Esophagus muscularis mucosa (tissue), 4 donors: ENCODE measurements around the gene DEGS1. TPM values are rescaled to one million over a fixed set of nuclear protein-coding genes. Genes with fewer than 3 reads are reported as not detected.

ENCODE experiments used
- DNase-seq: peaks from one replicate; pipeline ENCODE4 v3.0.0-alpha.2; 2017; ENCODE audit errors: extremely low spot score
- H3K27ac ChIP-seq, 4 donors: fragments of 200-600 bp; sonication (generic); replicated peaks in 1 of 4; 1 replicate in 3 of 4; 2 replicates in 1 of 4; pipeline ENCODE4 v1.5.1; 2016 to 2019; ENCODE audit warnings: mild to moderate bottlenecking in 1 of 4
- H3K27me3 ChIP-seq, 4 donors: fragments of 200-600 bp; sonication (generic); one replicate each; pipeline versions ENCODE4 v1.5.1 to v1.6.0; 2016 to 2019
- H3K36me3 ChIP-seq, 4 donors: fragments of 200-600 bp; sonication (generic); one replicate each; pipeline ENCODE4 v1.5.1; 2016 to 2019
- H3K4me1 ChIP-seq, 4 donors: fragments of 200-600 bp; sonication (generic); one replicate each; pipeline ENCODE4 v1.5.1; 2016 to 2019
- H3K4me3 ChIP-seq, 4 donors: fragments of 200-600 bp; sonication (generic); 1 replicate in 2 of 4; 2 replicates in 2 of 4; pipeline ENCODE4 v1.5.1; 2016 to 2019; ENCODE audit warnings: mild to moderate bottlenecking in 4 of 4, moderate library complexity in 1 of 4
- H3K9me3 ChIP-seq, 4 donors: fragments of 200-600 bp; sonication (generic); 1 replicate in 3 of 4; 2 replicates in 1 of 4; pipeline ENCODE4 v1.5.1; 2016 to 2019
- CTCF ChIP-seq, 3 experiments: fragments of 200-600 bp in 2 of 3; fragments of 450-650 bp in 1 of 3; sonication (generic) in 2 of 3; IDR thresholded peaks; one replicate each; pipeline ENCODE4 v1.5.1; 2017 to 2019; ENCODE audit warnings: antibody characterized with exemption in 3 of 3, mild to moderate bottlenecking in 2 of 3, moderate library complexity in 1 of 3
- EP300 ChIP-seq: sonication (generic); formaldehyde crosslinking; IDR thresholded peaks from one replicate; pipeline ENCODE4 v1.6.1; 2017; ENCODE audit warnings: antibody characterized with exemption
- POLR2A ChIP-seq: fragments of 450-650 bp; IDR thresholded peaks from one replicate; pipeline ENCODE4 v1.6.1; 2017; ENCODE audit warnings: antibody characterized with exemption, moderate library complexity, mild to moderate bottlenecking, low read depth
- POLR2AphosphoS5 ChIP-seq, 2 donors: sonication (generic); formaldehyde crosslinking; IDR thresholded peaks; one replicate each; pipeline ENCODE4 v1.6.1; 2017; ENCODE audit warnings: antibody characterized with exemption in 2 of 2
- WGBS: methylation state at CpG from one replicate; pipeline ENCODE4 v1.1.5; 2018; 5-methylcytosine and 5-hydroxymethylcytosine counted together
- intact Hi-C: fragments of 100-400 bp; cut with DNase I; formaldehyde crosslinking; loops from one replicate; pipeline ENCODE4 v1.15.1; 2023
- total RNA-seq, 4 donors: library from RNA; depleted of rRNA; stranded (reverse); fragments of >200 nt; gene quantifications; one replicate each; pipeline versions ENCODE4 v1.1.0 to v1.2.1, GENCODE V29; 2016

Gene DEGS1
- 100 to 1,000 TPM; 117 to 152 (median 124) TPM for total RNA-seq

- Histone ChIP-seq H3K36me3 (peaks cover 0 to 7% (median 0%) of the 10 kb centered on the region in 4 donors), H3K27me3 (no peaks in the 10 kb centered on the region), H3K4me1 (peaks cover 24 to 47% (median 47%) of the 10 kb centered on the region in 4 donors), H3K9me3 (no peaks in the 10 kb centered on the region), H3K27ac (peak within 1 kb of the TSS; percentile 98 to 99 (median 98)), H3K4me3 (peak within 1 kb of the TSS; percentile 87 to 97 (median 93))
- DNase-seq, result peak; percentile 94
- under 1% methylated on average over 27 of the region's 94 CpGs for WGBS
- intact Hi-C loops, result loop anchor here (5.0 to 10.0 kb wide), 2 partner anchors 39 to 68 kb away; partner anchors contain the start of gene FBXO28
- peak; percentile 89 to 96 for TF ChIP-seq POLR2AphosphoS5 (IDR thresholded peaks at IDR 0.05)
- TF ChIP-seq EP300, result no peak
- peak; percentile 56 for TF ChIP-seq POLR2A
- peak in 2 of 3 experiments; percentile 4 to 8 for TF ChIP-seq CTCF (IDR thresholded peaks at IDR 0.05)
Observed at GRCh38 chr1:224182866-224183590, at the start of gene DEGS1. Gene DEGS1, plus strand, starts transcription at chr1:224183240. Its CDS starts 97 bp downstream, at chr1:224183337.

DNA sequence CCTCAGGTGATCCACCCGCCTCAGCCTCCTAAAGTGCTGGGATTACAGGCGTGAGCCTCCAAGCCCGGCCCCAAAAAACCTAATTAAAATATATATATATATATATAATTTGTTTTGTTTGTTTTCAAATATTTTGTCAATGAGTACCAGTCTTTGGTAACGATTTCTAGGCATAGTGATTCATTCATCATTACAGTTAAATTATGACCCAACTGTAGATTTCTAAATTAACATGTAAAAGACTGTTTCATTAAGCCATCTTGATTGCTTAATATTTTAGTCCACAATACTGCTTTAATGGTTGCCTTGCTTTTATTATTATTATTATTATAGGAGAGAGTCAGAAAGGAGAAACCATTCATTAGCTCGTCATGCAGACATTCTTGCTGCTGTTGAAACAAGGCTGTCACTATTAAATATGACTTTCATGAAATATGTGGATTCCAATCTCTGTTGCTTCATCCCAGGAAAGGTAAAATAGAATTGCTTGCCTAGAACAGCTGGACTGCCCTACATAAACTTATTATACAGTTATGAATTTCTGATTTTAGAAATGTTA lies 49.2 kb upstream of the DEGS1 start:
- peaks cover 30 to 84% (median 56%) of the 10 kb centered on the region in 4 donors for H3K36me3 ChIP-seq
- no peaks in the 10 kb centered on the region for H3K27me3 ChIP-seq
- TF ChIP-seq POLR2A (no peak), POLR2AphosphoS5 (IDR thresholded peaks at IDR 0.05) (no peak), EP300 (no peak), CTCF (IDR thresholded peaks at IDR 0.05) (no peak)
- DNase-seq, result no peak
- H3K4me3 ChIP-seq, result no peak overlapping the region
- no peak overlapping the region for H3K27ac ChIP-seq
- H3K9me3 ChIP-seq, result no peaks in the 10 kb centered on the region
- H3K4me1 ChIP-seq, result no peaks in the 10 kb centered on the region
- intact Hi-C loops, result no loop called here
- whole genome bisulfite sequencing, result 81% methylated on average over 5 of the region's 5 CpGs

GRCh38 chr1:224137518-224137917 lies 45.5 kb upstream of the DEGS1 start:
- Histone ChIP-seq H3K4me3 (no peak overlapping the region), H3K9me3 (no peaks in the 10 kb centered on the region), H3K27ac (no peak overlapping the region), H3K27me3 (no peaks in the 10 kb centered on the region), H3K36me3 (peaks cover 22 to 95% (median 56%) of the 10 kb centered on the region in 4 donors), H3K4me1 (no peaks in the 10 kb centered on the region)
- intact Hi-C loops, result no loop called here
- TF ChIP-seq POLR2AphosphoS5 (IDR thresholded peaks at IDR 0.05) (no peak), CTCF (IDR thresholded peaks at IDR 0.05) (no peak), POLR2A (no peak), EP300 (no peak)
- no peak for DNase-seq

DNA sequence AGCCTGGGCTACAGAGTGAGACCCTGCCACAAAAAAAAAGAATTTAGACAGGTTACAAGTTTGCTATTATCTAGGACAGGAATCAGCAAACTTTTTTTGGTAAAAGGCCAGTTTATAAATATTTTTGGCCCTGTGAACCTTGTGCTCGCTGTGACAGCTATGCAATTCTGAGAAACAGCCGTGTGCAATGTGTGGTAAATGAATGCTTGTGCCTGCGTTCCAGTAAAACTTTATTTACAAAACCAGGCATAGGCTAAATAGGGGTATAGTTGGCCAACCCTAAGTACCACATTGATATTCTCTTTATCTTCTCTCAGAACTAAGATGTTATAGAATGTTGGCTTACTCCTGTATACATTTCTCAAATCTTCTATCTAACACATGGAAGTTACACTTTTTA lies 44.8 kb upstream of the DEGS1 start:
- Histone ChIP-seq H3K4me1 (no peaks in the 10 kb centered on the region), H3K36me3 (peaks cover 17 to 95% (median 57%) of the 10 kb centered on the region in 4 donors), H3K4me3 (no peak overlapping the region), H3K27me3 (no peaks in the 10 kb centered on the region), H3K9me3 (no peaks in the 10 kb centered on the region), H3K27ac (no peak overlapping the region)
- intact Hi-C loops, result no loop called here
- WGBS, result 93% methylated on average over 3 of the region's 3 CpGs
- TF ChIP-seq POLR2A, result no peak
- no peak for TF ChIP-seq CTCF (IDR thresholded peaks at IDR 0.05)
- DNase-seq, result no peak
